ENCODE results near the gene LEMD2.

Gene LEMD2

DNA sequence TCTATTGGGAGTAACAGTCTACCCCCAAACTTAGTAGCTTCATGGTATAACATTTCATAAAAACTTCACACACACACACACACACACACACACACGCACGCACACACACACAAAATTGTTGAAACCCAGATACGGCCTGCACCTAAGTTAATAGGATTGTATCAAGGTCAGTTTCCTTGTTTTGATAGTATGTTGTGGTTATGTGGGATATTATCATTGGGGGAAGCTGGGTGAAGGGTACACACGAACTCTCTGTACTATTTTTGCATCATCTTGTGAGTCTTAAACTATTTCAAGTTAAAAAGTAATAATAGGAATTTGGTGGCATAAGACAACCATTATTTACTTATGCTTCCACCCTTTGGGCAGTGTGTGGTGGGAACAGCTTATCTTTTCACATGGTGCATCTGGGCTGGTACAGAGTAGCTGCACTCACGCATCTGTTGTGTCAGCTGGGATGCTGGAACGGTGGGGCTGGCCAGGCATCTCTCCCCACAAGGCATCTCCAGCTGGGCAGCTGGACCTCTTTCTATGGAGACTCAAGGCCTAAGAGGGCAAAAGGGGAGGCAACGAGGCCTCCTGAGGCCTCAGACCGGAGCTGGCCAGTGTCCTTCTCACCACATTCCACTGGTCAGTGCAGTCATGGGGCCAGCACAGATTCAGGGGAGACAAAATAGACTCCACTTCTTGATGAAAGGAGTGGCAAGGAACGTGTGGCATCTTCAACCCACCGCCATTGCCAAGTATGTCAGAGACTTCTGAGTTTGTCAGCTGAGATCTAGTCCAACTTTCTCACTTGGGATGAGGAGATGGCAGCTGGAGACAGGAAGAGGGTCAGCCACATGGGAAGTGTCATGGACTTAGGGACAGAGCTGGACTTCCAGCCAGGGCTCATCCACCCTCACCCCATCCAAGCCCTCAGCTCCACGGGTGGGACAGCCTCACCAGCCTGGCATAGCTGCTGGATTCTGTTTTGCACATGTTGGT is 21.7 kb downstream of the LEMD2 start:
- H3K4me3 ChIP-seq (ENCODE audit: low read length) = no peak overlapping the region
- no peak for TF ChIP-seq ZNF274 (IDR thresholded peaks at IDR 0.05; ENCODE audit: low read depth, low read length)

DNA sequence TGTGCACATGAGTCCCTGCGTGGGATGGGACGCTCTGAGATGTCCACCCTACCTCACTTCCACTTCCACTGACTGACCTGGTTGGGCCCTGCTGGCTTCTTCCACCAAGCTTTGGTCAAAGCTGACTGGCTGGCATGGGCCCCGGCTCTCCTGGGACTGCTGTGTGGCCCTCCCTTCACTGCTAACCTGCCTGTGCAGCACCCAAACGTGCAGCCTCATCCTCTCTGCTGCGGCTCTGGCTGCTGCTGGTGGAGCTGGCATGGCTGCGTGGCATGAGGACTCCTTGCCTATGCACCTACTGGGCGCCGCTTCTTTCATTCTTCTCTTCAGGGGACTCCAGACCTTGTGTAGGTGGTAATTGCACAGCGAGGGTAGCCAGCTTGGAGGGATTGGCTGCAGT is 23.6 kb downstream of the LEMD2 start:
- no peak for TF ChIP-seq ZNF274 (IDR thresholded peaks at IDR 0.05; ENCODE audit: low read depth, low read length)
- H3K4me3 ChIP-seq (ENCODE audit: low read length) = no peak overlapping the region

DNA sequence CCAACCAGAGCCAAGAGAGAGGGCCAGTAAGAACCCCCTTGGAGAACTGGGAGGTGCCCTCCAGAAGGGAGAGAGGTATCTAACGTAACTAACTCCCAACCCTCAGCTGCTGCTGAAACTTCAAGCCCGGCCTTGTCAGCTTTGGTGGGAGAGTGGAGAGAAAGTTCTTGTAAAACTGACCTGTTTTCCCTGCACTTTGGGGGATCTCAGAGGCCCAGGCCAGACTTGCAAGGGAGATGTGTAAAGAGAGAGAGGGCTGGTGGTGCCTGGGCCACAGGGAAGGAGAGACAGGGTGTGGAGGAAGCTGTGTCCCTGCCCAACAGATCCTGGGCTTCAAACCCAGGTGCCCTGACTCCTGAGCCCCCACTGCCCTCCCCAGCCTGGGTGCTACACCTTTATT is 24.9 kb downstream of the LEMD2 start:
- no peak for TF ChIP-seq ZNF274 (IDR thresholded peaks at IDR 0.05; ENCODE audit: low read depth, low read length)

DNA sequence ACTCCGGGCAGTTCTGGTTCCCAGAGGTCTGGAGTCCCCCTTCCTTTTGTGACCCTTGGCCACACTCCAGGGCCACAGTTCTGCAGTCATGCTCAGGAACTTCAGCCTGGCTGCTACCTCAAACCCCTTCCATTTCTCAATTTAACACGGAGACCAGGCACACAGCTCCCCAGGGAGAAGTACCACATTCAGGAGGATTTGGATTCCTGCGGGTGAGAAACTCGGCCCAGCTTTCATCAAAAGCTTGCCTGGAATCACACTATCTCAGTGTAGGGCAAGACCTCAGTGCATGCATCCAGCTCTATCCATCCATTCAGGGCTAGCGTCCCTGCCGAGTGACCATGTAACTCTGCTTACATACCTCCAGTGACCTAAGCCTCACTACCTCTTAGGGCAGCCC is 25.4 kb downstream of the LEMD2 start:
- TF ChIP-seq ZNF274 (IDR thresholded peaks at IDR 0.05; ENCODE audit: low read depth, low read length) = no peak
- no peak overlapping the region for H3K4me3 ChIP-seq (ENCODE audit: low read length)

More for the DNA sequence above, 24.9 kb downstream of the LEMD2 start:
- no peak overlapping the region for H3K4me3 ChIP-seq (ENCODE audit: low read length)

DNA sequence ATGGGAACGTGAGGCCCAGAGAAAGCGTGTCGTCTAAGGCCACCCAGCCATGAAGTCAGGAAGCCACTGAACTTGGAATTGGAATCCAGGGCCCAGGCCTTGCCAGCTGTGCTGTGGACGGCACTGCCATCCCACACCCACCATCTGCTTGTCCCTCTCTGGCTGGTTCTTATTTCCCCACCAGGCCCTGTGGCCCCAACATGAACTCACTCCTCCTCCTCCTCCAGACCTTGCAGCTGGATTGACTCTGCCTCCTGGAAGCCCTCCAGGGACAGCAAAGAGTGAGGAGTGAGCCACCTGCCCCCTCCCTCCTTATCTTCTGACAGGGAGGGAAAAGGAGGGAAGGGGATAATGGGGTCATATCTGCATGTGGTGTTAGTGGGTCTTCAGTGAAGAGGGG is 26.2 kb downstream of the LEMD2 start:
- H3K4me3 ChIP-seq (ENCODE audit: low read length) = no peak overlapping the region
- TF ChIP-seq ZNF274 (IDR thresholded peaks at IDR 0.05; ENCODE audit: low read depth, low read length) = no peak

DNA sequence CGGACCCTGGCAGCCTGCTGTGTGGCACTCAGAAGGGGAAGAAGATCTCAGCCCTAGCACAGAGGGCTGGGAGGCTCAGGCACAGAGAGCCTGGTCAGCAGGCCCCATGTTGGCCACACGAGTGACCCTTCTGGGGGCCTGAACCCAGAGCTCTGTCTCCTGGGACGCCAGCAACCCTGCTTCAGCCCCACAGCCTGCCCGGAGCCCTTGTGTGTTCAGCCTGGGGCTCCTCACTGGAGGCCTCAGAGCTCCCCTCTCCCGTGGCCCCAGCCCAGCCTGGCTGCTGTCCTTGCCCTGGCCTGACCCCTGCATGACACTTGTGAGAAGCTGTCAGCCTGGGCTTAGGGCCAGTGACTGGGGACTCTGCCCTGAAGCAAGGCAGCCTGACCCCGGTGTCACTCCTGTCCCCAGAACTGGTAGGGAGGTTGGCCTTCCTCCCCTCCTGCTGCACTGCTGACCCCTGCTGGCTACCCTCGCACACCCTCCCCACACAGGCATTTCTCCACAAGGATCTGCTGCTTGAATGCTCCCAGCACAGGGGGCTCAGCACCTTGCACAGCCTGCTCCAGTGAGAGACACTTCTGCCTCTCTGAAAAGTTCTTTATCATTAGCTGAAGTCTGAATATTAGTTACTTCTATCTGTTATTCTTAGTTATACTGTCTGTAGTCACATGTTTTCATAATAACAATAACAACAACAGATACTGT is 26.9 kb downstream of the LEMD2 start:
- H3K4me3 ChIP-seq (ENCODE audit: low read length) = no peak overlapping the region
- no peak for TF ChIP-seq ZNF274 (IDR thresholded peaks at IDR 0.05; ENCODE audit: low read depth, low read length)

DNA sequence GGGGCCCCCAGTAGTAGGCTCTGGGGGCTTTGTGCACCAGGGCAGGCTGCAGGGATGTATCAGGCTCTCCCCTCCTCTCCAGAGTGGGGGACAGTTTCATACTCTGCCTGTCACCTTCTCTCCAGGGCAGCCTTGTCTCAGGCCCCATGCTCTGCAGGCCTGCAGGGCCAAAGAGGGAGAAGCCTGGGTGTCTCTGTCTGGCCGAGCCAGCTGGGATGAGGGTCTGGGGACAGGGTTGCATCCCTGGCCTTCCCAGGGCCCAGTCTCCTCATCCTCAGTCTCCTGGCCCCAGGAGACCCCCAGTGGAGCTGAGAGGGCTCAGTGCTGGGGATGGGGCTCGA is 27.4 kb downstream of the LEMD2 start:
- no peak for TF ChIP-seq ZNF274 (IDR thresholded peaks at IDR 0.05; ENCODE audit: low read depth, low read length)
- no peak overlapping the region for H3K4me3 ChIP-seq (ENCODE audit: low read length)

DNA sequence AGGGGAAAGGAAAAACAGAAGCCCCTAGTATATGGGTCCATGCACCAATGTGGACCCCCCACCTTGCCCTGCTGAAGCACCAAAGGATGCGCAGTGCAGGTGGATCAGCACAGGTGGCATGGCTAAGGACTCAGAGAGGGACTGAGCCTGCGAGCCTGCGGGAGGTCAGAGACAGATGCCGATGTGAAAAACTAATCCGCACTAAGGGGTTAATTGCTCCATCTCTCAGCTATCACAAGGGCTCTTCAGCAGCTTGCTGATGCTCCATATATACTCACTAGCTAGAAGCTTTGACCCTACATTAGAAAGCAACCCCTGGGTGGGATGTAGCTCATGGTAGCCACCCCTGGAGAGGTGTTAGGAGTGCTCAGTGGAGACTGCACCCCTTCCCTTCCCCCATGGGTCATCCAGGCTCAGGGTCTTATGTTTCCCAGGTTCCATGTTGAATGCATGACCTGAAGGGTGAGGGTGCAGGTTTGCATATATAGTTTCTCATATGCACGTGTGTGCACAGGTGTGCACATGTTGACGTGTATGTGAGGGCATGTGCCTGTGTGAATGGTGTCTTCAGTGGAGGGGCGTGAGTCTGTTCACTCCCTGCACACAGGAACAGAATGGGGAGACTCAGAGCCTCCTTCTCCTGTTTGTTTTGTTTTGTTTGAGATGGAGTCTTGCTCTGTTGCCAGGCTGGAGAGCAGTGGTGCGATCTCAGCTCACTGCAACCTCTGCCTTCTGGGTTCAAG is 28.9 kb downstream of the LEMD2 start:
- TF ChIP-seq ZNF274 (IDR thresholded peaks at IDR 0.05; ENCODE audit: low read depth, low read length) = no peak
- no peak overlapping the region for H3K4me3 ChIP-seq (ENCODE audit: low read length)

DNA sequence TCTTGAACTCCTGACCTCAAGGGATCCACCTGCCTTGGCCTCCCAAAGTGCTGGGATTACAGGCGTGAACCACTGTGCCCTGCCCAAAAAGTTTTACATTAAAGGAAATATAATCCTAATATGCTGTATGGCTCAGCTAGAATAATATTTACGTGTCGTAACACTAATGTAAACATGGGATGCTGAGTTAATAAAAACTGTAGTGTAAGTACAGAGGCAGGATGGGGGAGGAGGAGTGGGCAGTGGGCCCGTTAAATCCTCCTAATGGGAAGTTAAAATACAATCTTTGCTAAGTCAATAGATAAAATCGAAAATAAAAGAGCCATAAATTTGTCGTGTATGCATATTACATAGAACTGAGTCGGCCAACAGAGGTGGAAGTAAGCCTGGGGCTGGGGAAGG is 30.1 kb downstream of the LEMD2 start:
- no peak for TF ChIP-seq ZNF274 (IDR thresholded peaks at IDR 0.05; ENCODE audit: low read depth, low read length)
- H3K4me3 ChIP-seq (ENCODE audit: low read length) = no peak overlapping the region

DNA sequence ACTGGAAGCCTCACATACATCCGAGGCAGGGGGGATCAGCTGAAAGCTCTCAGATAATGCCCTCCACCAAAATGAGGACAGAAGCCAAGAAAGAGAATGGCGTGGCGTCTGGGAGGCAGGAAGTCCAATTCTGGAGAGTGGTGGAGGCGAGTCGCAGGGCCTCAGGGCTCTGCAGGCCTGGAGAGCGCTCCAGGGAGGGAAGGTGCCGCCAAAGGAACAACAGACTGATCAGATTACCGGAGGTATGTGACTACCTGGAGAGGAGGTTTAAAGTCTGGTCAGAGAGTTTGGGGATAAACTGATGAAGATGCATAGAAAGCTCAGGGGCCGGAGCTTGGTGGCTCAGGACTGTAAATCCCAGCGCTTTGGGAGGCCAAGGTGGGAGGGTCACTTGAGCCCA is 31.0 kb downstream of the LEMD2 start:
- no peak for TF ChIP-seq ZNF274 (IDR thresholded peaks at IDR 0.05; ENCODE audit: low read depth, low read length)
- H3K4me3 ChIP-seq (ENCODE audit: low read length) = no peak overlapping the region

DNA sequence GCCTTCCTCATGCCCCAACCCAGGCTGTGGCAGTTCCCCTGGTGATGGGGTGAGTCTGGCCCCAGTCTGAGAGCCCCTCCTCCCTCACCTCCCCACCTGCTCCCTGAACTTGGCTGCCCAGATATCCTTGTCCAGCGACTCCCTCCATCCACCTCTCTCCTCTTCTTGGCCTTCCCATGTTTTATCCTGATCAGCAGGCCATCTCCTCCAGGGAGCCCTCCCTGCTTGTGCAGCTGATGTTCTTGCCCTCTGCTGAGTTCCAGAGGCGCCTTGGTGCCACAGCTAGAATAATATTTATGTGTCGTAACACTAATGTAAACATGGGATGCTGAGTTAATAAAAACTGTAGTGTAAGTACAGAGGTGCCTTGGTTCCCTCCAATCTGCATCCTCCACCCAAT is 31.8 kb downstream of the LEMD2 start:
- TF ChIP-seq ZNF274 (IDR thresholded peaks at IDR 0.05; ENCODE audit: low read depth, low read length) = no peak
- no peak overlapping the region for H3K4me3 ChIP-seq (ENCODE audit: low read length)

DNA sequence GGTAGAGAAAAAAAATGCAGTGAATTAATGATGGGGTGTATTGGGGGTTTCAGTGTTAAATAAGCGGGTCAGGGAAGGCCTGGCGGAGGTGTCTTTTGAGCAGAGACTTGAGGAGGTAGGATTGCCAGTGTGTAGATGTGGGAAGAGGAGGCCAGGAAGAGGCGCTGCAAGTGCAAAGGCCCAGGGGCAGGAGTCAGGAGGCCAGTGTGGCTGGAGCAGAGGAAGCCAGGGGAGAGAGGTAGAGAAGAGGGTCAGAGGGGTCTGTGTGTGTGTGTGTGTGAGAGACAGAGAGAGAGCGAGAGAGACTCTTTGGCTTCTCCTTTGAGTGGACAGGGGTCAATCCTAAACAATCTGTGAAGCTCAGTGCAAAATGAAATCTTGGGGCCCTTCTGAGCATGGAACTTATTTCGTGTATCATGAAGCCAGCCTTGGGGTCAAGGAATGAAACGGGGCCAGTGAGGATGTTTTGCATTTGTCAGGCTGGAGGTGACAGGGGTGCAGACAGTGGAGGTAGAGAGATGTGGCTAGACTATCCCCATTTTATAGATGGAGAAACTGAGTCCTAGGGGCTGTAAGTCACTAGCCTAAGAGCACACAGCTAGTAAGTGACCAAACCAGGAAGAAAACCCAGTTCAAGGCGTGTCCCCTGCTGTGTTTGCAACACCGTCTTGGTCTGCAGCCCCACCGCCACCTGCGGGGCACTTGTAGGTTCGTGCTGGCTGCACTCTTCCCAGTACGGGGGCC is 32.5 kb downstream of the LEMD2 start:
- TF ChIP-seq ZNF274 (IDR thresholded peaks at IDR 0.05; ENCODE audit: low read depth, low read length) = no peak

DNA sequence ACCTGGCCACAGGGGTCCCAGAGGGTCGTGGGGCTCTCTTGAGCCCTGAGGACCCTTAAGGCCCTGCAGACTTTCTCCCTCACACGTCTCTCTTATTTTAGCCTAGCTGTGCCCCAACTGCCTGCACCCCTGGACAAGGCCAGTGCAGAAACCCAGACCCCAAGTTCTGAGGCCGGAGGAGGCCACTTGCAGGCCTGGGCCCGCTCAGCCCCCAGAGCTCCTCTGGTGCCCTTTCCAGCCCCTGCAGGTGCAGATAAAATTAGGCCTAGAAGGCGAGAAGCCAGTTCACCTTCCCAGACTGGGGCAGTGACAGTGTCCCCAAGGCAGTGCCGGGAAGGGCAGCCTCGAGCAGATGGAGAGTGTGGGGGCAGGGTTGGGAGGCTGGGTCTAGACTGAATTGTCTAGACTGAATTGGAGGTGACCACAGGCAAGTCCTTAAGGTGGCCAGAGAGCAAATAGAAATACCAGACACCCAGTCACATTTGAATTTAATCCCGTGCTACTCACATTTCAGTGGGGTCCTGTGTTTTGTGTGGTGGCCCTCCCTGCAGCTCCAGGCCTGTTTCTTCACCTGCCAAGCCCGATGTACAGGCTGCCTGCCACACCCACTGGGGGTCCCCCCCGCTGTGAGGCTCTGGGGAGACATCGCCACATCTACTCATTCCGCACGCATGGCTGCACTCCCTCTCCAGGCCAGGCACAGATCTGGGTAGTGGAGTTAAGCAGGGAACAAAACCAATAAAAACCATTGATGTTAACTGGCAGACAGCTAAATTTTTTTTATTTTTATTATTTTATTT is 33.7 kb downstream of the LEMD2 start:
- no peak overlapping the region for H3K4me3 ChIP-seq (ENCODE audit: low read length)
- no peak for TF ChIP-seq ZNF274 (IDR thresholded peaks at IDR 0.05; ENCODE audit: low read depth, low read length)

More for the DNA sequence above, 32.5 kb downstream of the LEMD2 start:
- no peak overlapping the region for H3K4me3 ChIP-seq (ENCODE audit: low read length)
